Stimulated activated memory B cell treated with anti-CD40 and anti-IgM and Interleukin-4, amounts not matched to agents 10 μg/mL and 1 μg/mL and 100 μg/mL, for 72 hours (primary cell): ENCODE data around the gene HELZ2.

ENCODE experiments used
- ATAC-seq: fragments of 150-1000 bp; cut with Tn5 transposase; 2 replicates; pipeline ENCODE4 v1.10.0; 2021
- H3K27ac Mint-ChIP-seq: one replicate; pipeline ENCODE4 v1.8.0; 2022; ENCODE audit warnings: mild to moderate bottlenecking, mixed read lengths
- H3K27me3 Mint-ChIP-seq: one replicate; pipeline ENCODE4 v1.8.0; 2022; ENCODE audit warnings: mixed read lengths
- H3K36me3 Mint-ChIP-seq: one replicate; pipeline ENCODE4 v1.8.0; 2022; ENCODE audit warnings: mixed read lengths
- H3K4me1 Mint-ChIP-seq: one replicate; pipeline ENCODE4 v1.8.0; 2022; ENCODE audit warnings: mixed read lengths
- H3K4me3 Mint-ChIP-seq: one replicate; pipeline ENCODE4 v1.8.0; 2022; ENCODE audit warnings: mild to moderate bottlenecking, moderate library complexity, mixed read lengths
- H3K9me3 Mint-ChIP-seq: one replicate; pipeline ENCODE4 v1.8.0; 2022; ENCODE audit warnings: mixed read lengths

The HELZ2 gene

GRCh38 chr20:63555661-63556381 lies 18.2 kb downstream of the HELZ2 start:
- no peak overlapping the region for H3K27ac Mint-ChIP-seq
- H3K4me3 Mint-ChIP-seq, result no peak overlapping the region
- H3K4me1 Mint-ChIP-seq, result peaks cover 36% of the 10 kb centered on the region
- H3K27me3 Mint-ChIP-seq, result peaks cover 4% of the 10 kb centered on the region
- no peak for ATAC-seq
- peaks cover 3% of the 10 kb centered on the region for H3K9me3 Mint-ChIP-seq
- H3K36me3 Mint-ChIP-seq, result peaks cover 18% of the 10 kb centered on the region

DNA sequence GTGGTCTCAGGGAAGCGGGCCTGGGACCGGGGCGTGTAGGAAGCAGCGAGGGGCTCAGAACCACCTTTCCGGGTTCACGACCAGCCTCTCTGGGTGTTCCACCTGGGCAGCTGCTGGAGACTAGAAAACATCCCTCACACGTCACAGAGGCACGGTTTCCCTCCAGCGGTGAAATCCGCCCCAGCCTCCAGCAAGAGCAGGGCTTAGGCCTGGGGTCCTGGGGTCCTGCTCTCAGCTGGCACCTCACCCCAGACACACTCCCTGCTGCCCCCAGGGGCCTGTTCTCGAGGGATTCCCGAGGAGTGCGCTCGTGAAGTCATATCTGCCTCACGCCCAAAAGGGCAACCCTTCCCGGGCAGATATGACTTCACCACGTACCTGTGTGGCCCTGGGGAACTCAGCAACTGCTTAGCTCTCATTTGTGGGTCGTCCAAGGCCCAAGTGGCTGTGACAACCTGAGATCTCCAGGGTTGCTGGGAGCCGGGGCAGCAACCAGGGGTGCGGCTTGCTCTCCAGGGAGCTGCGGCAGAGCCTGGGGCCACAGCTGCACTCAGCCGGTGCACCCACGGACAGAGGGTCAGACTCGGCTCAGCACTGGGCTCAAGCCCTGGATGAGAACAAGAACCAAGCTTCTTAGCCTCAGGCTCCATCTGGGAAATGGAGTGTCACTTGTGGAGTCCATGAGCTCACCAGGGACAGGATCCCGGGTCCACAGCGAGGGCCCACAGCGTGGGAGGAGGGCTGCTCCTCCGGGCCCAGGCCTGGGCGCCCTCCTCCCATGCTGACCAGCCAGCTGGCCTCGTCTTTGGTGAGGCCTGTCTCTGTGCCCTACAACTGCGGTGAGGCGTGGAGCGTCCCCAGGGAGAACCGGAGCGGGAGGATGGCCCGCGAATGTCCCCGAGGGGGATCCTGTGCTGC lies 19.4 kb downstream of the HELZ2 start:
- Mint-ChIP-seq H3K27me3 (peaks cover 16% of the 10 kb centered on the region), H3K27ac (peak overlapping the region; percentile 76), H3K9me3 (peaks cover 3% of the 10 kb centered on the region), H3K36me3 (peaks cover 10% of the 10 kb centered on the region), H3K4me3 (peak overlapping the region; percentile 77), H3K4me1 (peaks cover 44% of the 10 kb centered on the region)
- peak; percentile 69 for ATAC-seq

DNA sequence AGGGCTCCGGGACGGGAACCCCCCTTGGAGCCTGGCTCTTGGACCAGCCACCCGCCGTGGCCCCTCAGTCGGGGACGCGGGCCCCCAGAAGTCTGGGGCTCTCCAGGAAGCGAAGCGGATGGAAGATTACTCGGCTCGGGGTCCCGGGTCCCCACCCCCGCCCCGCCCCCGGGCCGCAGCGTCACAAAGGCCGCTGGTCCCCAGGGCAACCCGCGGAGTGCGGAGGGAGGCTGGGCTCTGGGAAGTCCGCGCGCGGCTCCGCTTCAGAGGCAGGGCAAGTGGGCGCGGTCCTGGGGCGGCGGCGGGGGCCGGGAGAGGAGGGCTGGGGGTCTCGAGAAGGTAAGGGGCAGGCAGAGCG lies 20.1 kb downstream of the HELZ2 start, which contains the start of gene FNDC11:
FNDC11 (plus strand) TSS at position 227 of the 358 bp plus-strand sequence. CDS start 1,505 bp downstream, outside the sequence.
- Mint-ChIP-seq H3K27ac (peak within 1 kb of the TSS; percentile 76), H3K36me3 (peaks cover 4% of the 10 kb centered on the region), H3K4me3 (peak within 1 kb of the TSS; percentile 77), H3K9me3 (no peaks in the 10 kb centered on the region), H3K27me3 (peaks cover 23% of the 10 kb centered on the region), H3K4me1 (peaks cover 52% of the 10 kb centered on the region)
- ATAC-seq, result peak; percentile 67

DNA sequence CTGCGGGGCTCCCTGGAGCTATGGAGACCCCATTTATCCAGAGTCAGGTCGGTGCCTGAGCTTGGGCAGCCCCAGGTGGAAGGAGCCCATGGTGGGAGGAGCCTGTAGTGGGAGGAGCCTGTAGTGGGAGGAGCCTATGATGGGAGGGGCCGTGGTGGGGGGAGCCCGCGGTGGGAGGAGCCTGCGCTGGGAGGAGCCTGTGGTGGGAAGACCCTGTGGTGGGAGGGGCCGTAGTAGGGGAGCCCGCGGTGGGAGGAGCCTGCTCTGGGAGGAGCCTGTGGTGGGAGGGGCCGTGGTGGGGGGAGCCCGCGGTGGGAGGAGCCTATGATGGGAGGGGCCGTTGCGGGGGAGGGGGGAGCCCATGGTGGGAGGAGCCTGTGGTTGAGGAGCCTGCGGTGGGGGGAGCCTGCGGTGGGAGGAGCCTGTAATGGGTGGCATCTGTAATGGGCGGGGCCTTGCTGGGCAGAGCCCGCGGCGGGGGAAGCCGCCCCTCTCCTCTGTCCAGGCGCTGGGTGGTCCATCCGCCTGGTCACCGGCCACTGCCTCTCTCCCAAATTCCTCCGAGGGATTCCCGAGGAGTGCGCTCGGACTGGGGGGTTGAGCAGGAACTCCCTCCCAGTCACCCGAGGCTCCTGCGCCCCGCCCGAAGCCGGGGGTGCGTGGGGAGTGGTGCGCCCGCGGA lies 20.6 kb downstream of the HELZ2 start:
- peaks cover 24% of the 10 kb centered on the region for H3K27me3 Mint-ChIP-seq
- H3K9me3 Mint-ChIP-seq, result no peaks in the 10 kb centered on the region
- peaks cover 57% of the 10 kb centered on the region for H3K4me1 Mint-ChIP-seq
- peak; percentile 65 for ATAC-seq
- H3K27ac Mint-ChIP-seq, result peak overlapping the region; percentile 76
- no peaks in the 10 kb centered on the region for H3K36me3 Mint-ChIP-seq
- peak overlapping the region; percentile 77 for H3K4me3 Mint-ChIP-seq

DNA sequence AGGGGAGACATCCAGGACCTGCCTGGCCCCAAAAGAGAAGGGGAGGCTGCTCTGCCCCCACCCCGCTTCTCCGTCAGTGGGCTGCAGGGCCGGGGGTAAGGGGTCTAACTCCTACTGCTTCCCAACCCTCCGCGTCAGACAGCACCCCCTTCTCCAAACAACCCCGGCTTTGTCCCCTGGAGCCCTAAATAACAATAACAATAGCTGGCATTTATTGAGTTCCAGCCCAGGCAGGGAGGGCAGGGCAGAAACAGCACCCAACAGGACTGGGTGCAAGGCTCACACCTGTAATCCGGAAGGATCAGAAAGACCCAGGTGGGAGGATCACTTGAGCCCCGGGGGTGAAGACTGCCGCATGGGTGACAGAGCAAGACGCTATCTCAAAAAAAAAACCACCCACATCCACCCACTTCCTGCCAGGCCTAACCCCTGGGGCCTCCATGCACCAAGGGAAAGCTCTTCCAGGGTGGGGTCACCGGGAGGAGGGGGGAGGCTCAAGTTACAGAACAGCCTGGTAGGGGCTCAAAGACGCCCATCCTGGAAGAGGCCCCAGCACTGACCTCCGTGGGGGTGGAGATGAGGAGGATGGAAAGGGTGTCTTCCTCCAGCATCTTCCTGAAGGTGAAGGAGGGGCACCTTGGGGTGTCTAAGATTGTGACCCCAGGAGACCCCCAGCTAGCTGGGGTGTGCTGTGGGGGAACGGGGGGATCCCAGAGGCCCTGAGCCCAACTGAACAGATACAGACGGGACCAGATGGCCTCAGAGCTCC lies 21.4 kb downstream of the HELZ2 start:
- peak overlapping the region; percentile 76 for H3K27ac Mint-ChIP-seq
- no peaks in the 10 kb centered on the region for H3K36me3 Mint-ChIP-seq
- peaks cover 24% of the 10 kb centered on the region for H3K27me3 Mint-ChIP-seq
- peak; percentile 56 for ATAC-seq
- H3K4me3 Mint-ChIP-seq, result peak overlapping the region; percentile 77
- H3K9me3 Mint-ChIP-seq, result no peaks in the 10 kb centered on the region
- H3K4me1 Mint-ChIP-seq, result peaks cover 57% of the 10 kb centered on the region

DNA sequence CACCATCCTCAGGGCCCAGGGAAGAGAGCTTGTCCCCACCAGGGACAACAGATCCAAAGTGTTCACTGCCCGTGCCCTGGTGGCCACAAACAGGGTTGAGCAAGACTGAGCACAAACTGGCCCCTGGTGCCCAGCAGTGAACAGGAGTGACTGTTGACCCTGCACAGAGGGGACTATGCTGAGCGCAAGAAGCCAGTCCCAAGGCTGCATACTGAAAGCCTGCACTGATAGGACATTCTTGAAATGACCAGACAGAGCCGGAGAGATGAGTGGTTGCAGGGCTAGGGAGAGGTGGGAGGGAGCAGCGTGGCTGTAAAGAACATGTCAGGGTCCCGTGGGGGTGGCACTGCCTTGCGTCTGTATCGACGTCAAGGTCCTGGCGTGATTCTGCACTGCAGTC lies 23.0 kb downstream of the HELZ2 start:
- no peak for ATAC-seq
- peaks cover 65% of the 10 kb centered on the region for H3K4me1 Mint-ChIP-seq
- no peaks in the 10 kb centered on the region for H3K9me3 Mint-ChIP-seq
- H3K4me3 Mint-ChIP-seq, result no peak overlapping the region
- H3K27me3 Mint-ChIP-seq, result peaks cover 32% of the 10 kb centered on the region
- no peak overlapping the region for H3K27ac Mint-ChIP-seq
- no peaks in the 10 kb centered on the region for H3K36me3 Mint-ChIP-seq

- Mint-ChIP-seq H3K27ac (peak overlapping the region; percentile 63), H3K4me3 (peak overlapping the region; percentile 43), H3K27me3 (peaks cover 32% of the 10 kb centered on the region), H3K9me3 (no peaks in the 10 kb centered on the region), H3K4me1 (peaks cover 70% of the 10 kb centered on the region), H3K36me3 (no peaks in the 10 kb centered on the region)
- no peak for ATAC-seq
These were observed 24.3 kb downstream of the HELZ2 start for GRCh38 chr20:63549679-63550282.

- H3K4me1 Mint-ChIP-seq, result peaks cover 71% of the 10 kb centered on the region
- H3K27me3 Mint-ChIP-seq, result peaks cover 32% of the 10 kb centered on the region
- H3K36me3 Mint-ChIP-seq, result no peaks in the 10 kb centered on the region
- H3K9me3 Mint-ChIP-seq, result no peaks in the 10 kb centered on the region
- peak overlapping the region; percentile 43 for H3K4me3 Mint-ChIP-seq
- H3K27ac Mint-ChIP-seq, result peak overlapping the region; percentile 63
- no peak for ATAC-seq
These were observed 25.0 kb downstream of the HELZ2 start for GRCh38 chr20:63549019-63549418.

DNA sequence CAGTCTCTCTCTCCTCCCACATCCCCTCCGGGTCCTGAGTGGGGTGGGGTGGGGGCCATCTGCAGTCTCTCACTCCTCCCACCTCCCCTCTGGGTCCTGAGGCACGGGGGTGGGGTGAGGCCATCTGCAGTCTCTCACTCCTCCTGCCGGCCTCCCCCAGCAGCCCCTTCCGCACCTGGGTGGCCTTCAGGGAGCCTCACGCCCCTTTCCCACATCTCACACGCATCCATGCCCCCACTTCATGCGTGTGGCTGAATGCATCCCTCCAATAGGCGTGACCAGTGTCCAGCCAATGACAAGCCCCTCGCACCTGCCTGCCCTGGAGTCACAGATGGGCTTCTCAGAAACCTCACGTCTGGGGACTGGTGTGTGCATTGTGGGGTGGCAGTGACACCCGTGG lies 25.5 kb downstream of the HELZ2 start:
- no peaks in the 10 kb centered on the region for H3K9me3 Mint-ChIP-seq
- ATAC-seq, result no peak
- H3K4me1 Mint-ChIP-seq, result peaks cover 76% of the 10 kb centered on the region

GRCh38 chr20:63547725-63548480 lies 26.1 kb downstream of the HELZ2 start, which contains the start of gene SRMS:
SRMS (minus strand) TSS chr20:63547749; CDS start chr20:63547463, 286 bp downstream.
- no peak for ATAC-seq
- Mint-ChIP-seq H3K4me3 (no peak within 1 kb of the TSS), H3K36me3 (no peaks in the 10 kb centered on the region), H3K27me3 (peaks cover 32% of the 10 kb centered on the region), H3K4me1 (peaks cover 78% of the 10 kb centered on the region), H3K27ac (no peak within 1 kb of the TSS), H3K9me3 (no peaks in the 10 kb centered on the region)

More for the DNA sequence above, 25.5 kb downstream of the HELZ2 start:
- Mint-ChIP-seq H3K27me3 (peaks cover 32% of the 10 kb centered on the region), H3K36me3 (no peaks in the 10 kb centered on the region), H3K4me3 (no peak overlapping the region), H3K27ac (no peak overlapping the region)

DNA sequence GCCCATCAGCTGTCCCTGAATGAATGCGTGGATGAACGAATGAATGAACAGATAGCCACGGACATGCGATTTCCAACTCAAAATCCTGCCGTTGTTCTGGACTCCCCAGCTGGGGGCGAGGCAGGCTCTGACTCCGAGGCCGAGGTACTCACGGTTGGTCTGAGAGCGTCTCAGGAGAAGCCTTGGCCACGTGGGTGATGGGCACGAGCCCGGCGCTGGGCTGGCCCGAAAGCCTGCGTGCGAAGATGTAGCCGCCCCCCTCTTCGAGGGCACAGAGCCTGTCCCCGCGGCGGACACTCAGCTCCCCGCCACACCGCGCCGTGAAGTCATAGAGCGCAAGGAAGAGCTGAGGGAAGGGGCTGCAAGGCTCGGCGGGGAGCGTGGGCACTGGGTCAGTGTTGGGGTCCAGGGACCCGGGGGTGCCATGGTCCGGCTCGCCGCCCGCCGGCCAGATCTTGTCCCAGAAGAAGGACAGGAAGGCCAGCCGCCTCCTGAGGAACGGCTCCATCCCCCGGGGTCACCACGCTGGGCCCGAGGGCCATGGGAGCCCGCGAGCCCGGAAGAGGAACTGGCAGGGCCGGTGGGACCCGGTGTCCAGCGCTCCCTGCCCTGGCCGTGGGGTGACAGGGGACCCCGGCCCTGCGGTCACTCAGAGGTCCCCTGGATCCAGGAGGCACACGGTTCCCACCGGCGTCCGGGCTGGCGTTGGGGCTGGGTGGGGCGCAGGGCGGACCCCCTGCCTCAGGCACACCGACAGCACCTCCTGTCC lies 26.9 kb downstream of the HELZ2 start:
- Mint-ChIP-seq H3K4me3 (no peak overlapping the region), H3K36me3 (no peaks in the 10 kb centered on the region), H3K4me1 (peaks cover 78% of the 10 kb centered on the region), H3K27ac (no peak overlapping the region), H3K9me3 (no peaks in the 10 kb centered on the region), H3K27me3 (peaks cover 32% of the 10 kb centered on the region)
- ATAC-seq, result no peak

DNA sequence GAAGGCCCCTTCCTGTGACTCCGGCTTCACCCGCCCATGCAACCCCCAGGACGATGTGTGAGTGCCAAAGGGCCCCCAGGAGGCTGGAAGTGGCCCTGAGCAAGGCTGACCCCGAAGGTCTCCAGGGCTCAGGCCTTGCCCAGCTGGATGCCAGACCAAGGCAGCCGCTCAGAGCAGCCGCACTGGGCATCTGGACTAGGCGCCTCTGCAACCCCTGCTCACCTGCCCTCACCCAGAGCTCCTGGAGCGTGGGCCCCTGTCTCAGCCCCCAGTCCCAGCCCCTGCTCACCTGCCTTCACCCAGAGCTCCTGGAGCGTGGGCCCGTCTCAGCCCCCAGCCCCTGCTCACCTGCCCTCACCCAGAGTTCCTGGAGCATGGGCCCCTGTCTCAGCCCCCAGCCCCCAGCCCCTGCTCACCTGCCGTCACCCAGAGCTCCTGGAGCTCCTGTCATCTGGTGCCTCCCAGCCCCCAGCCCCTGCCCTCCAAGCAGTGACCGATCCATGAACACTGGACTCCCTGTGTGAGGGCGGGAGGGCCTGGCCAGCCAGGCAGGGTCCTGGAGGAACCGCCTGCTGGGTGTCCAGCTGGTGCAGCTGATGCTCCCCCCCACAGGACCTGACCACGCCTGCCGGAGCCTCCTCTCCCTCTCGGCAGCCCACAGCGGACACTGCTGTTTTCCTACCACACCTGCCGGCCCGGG lies 27.6 kb downstream of the HELZ2 start:
- ATAC-seq, result no peak
- no peaks in the 10 kb centered on the region for H3K36me3 Mint-ChIP-seq

More for the DNA sequence above, 27.6 kb downstream of the HELZ2 start:
- Mint-ChIP-seq H3K27ac (no peak overlapping the region), H3K4me1 (peaks cover 77% of the 10 kb centered on the region), H3K4me3 (no peak overlapping the region), H3K27me3 (peaks cover 32% of the 10 kb centered on the region), H3K9me3 (no peaks in the 10 kb centered on the region)
